K562 (cell line): Measurements from ENCODE around the gene GAB2. TPM values are rescaled to one million over a fixed set of nuclear protein-coding genes. Genes with fewer than 3 reads are reported as not detected.

Experiments
- BHLHE40 ChIP-seq: IDR thresholded peaks from 2 replicates; pipeline ENCODE4 v1.6.1; 2011; ENCODE audit warnings: low read length, improper control_type of control experiment
- ERF ChIP-seq: fragments of 450-650 bp; formaldehyde crosslinking; IDR thresholded peaks from 2 replicates; pipeline ENCODE4 v1.4.0; 2020; ENCODE audit warnings: mild to moderate bottlenecking, mixed read lengths
- ETV1 ChIP-seq: fragments of 450-650 bp; conservative IDR thresholded peaks from 2 replicates; pipeline ENCODE4 v1.6.1; 2016; ENCODE audit warnings: missing genetic modification characterization, control low read depth, low read depth, missing compliant biosample characterization
- HLTF ChIP-seq: fragments of 450-650 bp; IDR thresholded peaks from 2 replicates; pipeline ENCODE4 v1.6.1; 2016
- HOXB6 ChIP-seq: fragments of 250-450 bp; sonication (Bioruptor Pico); IDR thresholded peaks from 2 replicates; pipeline ENCODE4 v1.5.1; 2022; ENCODE audit warnings: mild to moderate bottlenecking, borderline replicate concordance
- KAT2B ChIP-seq: IDR thresholded peaks from one replicate; pipeline ENCODE4 v1.6.1; 2012; ENCODE audit warnings: low read depth, mild to moderate bottlenecking, control low read depth, inconsistent platforms, low read length, moderate library complexity
- KLF13 ChIP-seq: fragments of 450-650 bp; IDR thresholded peaks from 2 replicates; pipeline ENCODE4 v1.6.1; 2016; ENCODE audit warnings: missing genetic modification characterization, low read depth, mild to moderate bottlenecking, missing compliant biosample characterization, moderate library complexity, borderline replicate concordance
- MYC ChIP-seq, 2 experiments: fragments of 250-450 bp in 1 of 2; sonication (Bioruptor Pico) in 1 of 2; IDR thresholded peaks; 2 replicates each; pipeline versions ENCODE4 v1.5.1 to v1.6.1; 2012 to 2021; ENCODE audit warnings: low read depth in 2 of 2, borderline replicate concordance in 1 of 2, improper control_type of control experiment in 1 of 2, low read length in 1 of 2, mild to moderate bottlenecking in 1 of 2, moderate library complexity in 1 of 2
- NCOA4 ChIP-seq: fragments of 450-650 bp; IDR thresholded peaks from 2 replicates; pipeline ENCODE4 v1.6.1; 2018; ENCODE audit warnings: mild to moderate bottlenecking; ENCODE audit not compliant: partially characterized antibody
- NFRKB ChIP-seq: fragments of 450-650 bp; IDR thresholded peaks from 2 replicates; pipeline ENCODE4 v1.6.1; 2016; ENCODE audit warnings: low read depth
- RAD51 ChIP-seq: fragments of 450-650 bp; IDR thresholded peaks from 2 replicates; pipeline ENCODE4 v1.7.1; 2016; ENCODE audit warnings: low read depth, mild to moderate bottlenecking, borderline replicate concordance
- SAP30 ChIP-seq: fragments of 200-600 bp; sonication (generic); IDR thresholded peaks from 2 replicates; pipeline ENCODE4 v1.6.1; 2012; ENCODE audit warnings: borderline replicate concordance, low read depth, mild to moderate bottlenecking, moderate library complexity, low read length, control low read depth, inconsistent platforms; ENCODE audit not compliant: insufficient read depth, poor library complexity, severe bottlenecking
- SREBF2 ChIP-seq: sonication (generic); formaldehyde crosslinking; IDR thresholded peaks from 2 replicates; pipeline ENCODE4 v1.4.0; 2020; ENCODE audit warnings: mild to moderate bottlenecking, missing genetic modification reagents
- ZNF311 ChIP-seq: fragments of 250-450 bp; sonication (Bioruptor Pico); IDR thresholded peaks from 2 replicates; pipeline ENCODE4 v1.4.0; 2020; ENCODE audit warnings: mild to moderate bottlenecking, moderate library complexity
- ZNF347 ChIP-seq: fragments of 450-650 bp; formaldehyde crosslinking; IDR thresholded peaks from 2 replicates; pipeline ENCODE4 v1.4.0; 2020; ENCODE audit warnings: low read depth, mild to moderate bottlenecking, moderate library complexity
- polyA plus RNA-seq, 8 experiments: library from polyadenylated mRNA; depleted of rRNA in 4 of 8; stranded (reverse) in 5 of 8; unstranded in 3 of 8; fragments of >200 nt; fragmentation: Nextera tagmentation in 2 of 8; fragmentation: Illumina TruSeq in 1 of 8; extraction: Ambion mirVana in 2 of 8; extraction: Trizol in 1 of 8; gene quantifications; 2 replicates each; pipeline versions ENCODE4 v1.2.1 to v1.2.3, GENCODE V29; 2011 to 2014; ENCODE audit warnings: inconsistent platforms in 1 of 8, missing spikeins in 1 of 8
- total RNA-seq, 7 experiments: library from RNA; depleted of rRNA in 6 of 7; stranded (reverse); fragments of >200 nt in 6 of 7; fragmentation: Illumina TruSeq in 2 of 7; extraction: Trizol in 2 of 7; gene quantifications; 2 replicates each; pipeline versions ENCODE4 v1.2.1 to v1.2.3, GENCODE V29; 2011 to 2021; ENCODE audit warnings: low replicate concordance in 1 of 7
- TF ChIP-seq, protein P1 (sequence below): sonication (generic); formaldehyde crosslinking; IDR thresholded peaks from 2 replicates; pipeline ENCODE4 v1.8.0; 2022; ENCODE audit warnings: mild to moderate bottlenecking, missing genetic modification reagents
- TF ChIP-seq, protein P2 (sequence below): sonication (generic); formaldehyde crosslinking; IDR thresholded peaks from 2 replicates; pipeline ENCODE4 v1.8.1; 2023; ENCODE audit warnings: mild to moderate bottlenecking, missing genetic modification reagents
- TF ChIP-seq, protein P3 (sequence below): sonication (generic); formaldehyde crosslinking; IDR thresholded peaks from 2 replicates; pipeline ENCODE4 v1.8.0; 2022; ENCODE audit warnings: missing genetic modification reagents, mild to moderate bottlenecking, borderline replicate concordance
- TF ChIP-seq, protein P4 (sequence below): fragments of 450-650 bp; conservative IDR thresholded peaks from 2 replicates; pipeline ENCODE4 v1.6.1; 2016; ENCODE audit warnings: missing genetic modification characterization, low read depth, mild to moderate bottlenecking, control low read depth, missing compliant biosample characterization

Gene GAB2
- total and polyA plus RNA-seq, 9 of the 15 experiments (the other 6 are each of a cell fraction or from before 2014, with no cell fraction given), result 2.3 to 35.2 (median 16.1) TPM

DNA sequence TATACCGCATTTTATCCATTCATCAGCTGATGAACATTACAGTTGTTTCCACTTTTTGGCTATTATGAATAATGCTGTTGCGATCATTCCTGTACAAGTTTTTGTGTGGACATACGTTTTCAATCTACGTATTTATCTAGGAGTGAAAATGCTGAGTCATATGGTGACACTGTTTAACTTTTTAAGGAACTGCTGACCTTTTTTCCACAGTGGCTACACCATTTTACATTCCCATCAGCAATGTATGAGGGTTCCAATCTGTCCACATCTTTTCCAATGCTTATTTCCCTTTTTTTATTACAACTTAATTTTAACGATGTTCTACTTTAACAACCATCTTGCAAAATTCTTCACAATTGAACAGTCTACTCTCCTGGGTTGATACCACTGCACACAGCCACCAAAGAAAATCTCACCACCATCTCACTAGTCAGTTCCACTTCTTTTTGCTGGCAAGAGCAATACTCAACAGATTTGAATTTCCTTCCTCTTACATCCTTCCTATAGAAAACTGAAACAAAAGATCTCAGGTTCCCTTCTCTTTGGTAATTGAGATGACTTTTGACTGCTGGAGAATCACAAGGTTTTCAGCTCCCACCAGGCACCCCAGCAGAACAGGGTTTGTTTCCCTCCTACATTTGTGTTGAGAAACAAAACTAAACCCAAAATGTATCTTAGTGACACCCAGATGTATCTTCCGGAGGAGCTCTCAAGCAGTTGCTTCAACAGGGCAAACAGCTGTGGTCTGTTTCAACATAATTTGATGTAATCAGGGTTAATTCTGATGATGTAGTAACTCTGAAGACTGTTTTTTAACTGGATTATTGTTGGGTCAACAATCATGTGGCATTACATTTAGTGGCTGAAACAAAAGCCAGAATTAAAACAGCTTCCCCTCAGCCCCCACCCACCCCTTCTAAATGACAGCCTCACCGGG, 7.0 kb upstream of the GAB2 start (continued):
- TF ChIP-seq ZNF311 (CRISPR knock-in tag), result no peak
- peak; percentile 9; the same call in 1 of the 2 replicates for TF ChIP-seq ETV1 (tag)
- no peak for TF ChIP-seq HOXB6 (CRISPR knock-in tag)
- TF ChIP-seq, protein P1, sequence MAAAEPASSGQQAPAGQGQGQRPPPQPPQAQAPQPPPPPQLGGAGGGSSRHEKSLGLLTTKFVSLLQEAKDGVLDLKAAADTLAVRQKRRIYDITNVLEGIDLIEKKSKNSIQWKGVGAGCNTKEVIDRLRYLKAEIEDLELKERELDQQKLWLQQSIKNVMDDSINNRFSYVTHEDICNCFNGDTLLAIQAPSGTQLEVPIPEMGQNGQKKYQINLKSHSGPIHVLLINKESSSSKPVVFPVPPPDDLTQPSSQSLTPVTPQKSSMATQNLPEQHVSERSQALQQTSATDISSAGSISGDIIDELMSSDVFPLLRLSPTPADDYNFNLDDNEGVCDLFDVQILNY, result no peak
- no peak for TF ChIP-seq KLF13 (tag)
- no peak for TF ChIP-seq NCOA4
- TF ChIP-seq, protein P2, sequence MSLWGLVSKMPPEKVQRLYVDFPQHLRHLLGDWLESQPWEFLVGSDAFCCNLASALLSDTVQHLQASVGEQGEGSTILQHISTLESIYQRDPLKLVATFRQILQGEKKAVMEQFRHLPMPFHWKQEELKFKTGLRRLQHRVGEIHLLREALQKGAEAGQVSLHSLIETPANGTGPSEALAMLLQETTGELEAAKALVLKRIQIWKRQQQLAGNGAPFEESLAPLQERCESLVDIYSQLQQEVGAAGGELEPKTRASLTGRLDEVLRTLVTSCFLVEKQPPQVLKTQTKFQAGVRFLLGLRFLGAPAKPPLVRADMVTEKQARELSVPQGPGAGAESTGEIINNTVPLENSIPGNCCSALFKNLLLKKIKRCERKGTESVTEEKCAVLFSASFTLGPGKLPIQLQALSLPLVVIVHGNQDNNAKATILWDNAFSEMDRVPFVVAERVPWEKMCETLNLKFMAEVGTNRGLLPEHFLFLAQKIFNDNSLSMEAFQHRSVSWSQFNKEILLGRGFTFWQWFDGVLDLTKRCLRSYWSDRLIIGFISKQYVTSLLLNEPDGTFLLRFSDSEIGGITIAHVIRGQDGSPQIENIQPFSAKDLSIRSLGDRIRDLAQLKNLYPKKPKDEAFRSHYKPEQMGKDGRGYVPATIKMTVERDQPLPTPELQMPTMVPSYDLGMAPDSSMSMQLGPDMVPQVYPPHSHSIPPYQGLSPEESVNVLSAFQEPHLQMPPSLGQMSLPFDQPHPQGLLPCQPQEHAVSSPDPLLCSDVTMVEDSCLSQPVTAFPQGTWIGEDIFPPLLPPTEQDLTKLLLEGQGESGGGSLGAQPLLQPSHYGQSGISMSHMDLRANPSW (CRISPR knock-in tag), result no peak
- no peak for TF ChIP-seq ERF (CRISPR knock-in tag)
- TF ChIP-seq ZNF347 (CRISPR knock-in tag), result no peak
- TF ChIP-seq, protein P3, sequence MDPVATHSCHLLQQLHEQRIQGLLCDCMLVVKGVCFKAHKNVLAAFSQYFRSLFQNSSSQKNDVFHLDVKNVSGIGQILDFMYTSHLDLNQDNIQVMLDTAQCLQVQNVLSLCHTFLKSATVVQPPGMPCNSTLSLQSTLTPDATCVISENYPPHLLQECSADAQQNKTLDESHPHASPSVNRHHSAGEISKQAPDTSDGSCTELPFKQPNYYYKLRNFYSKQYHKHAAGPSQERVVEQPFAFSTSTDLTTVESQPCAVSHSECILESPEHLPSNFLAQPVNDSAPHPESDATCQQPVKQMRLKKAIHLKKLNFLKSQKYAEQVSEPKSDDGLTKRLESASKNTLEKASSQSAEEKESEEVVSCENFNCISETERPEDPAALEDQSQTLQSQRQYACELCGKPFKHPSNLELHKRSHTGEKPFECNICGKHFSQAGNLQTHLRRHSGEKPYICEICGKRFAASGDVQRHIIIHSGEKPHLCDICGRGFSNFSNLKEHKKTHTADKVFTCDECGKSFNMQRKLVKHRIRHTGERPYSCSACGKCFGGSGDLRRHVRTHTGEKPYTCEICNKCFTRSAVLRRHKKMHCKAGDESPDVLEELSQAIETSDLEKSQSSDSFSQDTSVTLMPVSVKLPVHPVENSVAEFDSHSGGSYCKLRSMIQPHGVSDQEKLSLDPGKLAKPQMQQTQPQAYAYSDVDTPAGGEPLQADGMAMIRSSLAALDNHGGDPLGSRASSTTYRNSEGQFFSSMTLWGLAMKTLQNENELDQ (CRISPR knock-in tag), result no peak
- TF ChIP-seq BHLHE40, result no peak
- TF ChIP-seq SREBF2, result no peak
- TF ChIP-seq SAP30, result no peak
- TF ChIP-seq, protein P4, sequence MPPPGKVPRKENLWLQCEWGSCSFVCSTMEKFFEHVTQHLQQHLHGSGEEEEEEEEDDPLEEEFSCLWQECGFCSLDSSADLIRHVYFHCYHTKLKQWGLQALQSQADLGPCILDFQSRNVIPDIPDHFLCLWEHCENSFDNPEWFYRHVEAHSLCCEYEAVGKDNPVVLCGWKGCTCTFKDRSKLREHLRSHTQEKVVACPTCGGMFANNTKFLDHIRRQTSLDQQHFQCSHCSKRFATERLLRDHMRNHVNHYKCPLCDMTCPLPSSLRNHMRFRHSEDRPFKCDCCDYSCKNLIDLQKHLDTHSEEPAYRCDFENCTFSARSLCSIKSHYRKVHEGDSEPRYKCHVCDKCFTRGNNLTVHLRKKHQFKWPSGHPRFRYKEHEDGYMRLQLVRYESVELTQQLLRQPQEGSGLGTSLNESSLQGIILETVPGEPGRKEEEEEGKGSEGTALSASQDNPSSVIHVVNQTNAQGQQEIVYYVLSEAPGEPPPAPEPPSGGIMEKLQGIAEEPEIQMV (tag), result peak; percentile 41; the same call in 1 of the 2 replicates
- no peak for TF ChIP-seq MYC (IDR thresholded peaks at IDR 0.05; ENCODE audit: low read depth, low read length)
- no peak for TF ChIP-seq MYC (CRISPR knock-in tag; IDR thresholded peaks at IDR 0.05; ENCODE audit: borderline replicate concordance, low read depth)
- TF ChIP-seq HLTF, result no peak
- TF ChIP-seq RAD51, result no peak
- TF ChIP-seq NFRKB, result 0 out of 2 replicates have a peak, but pooled peaks have one; percentile 8
- no peak for TF ChIP-seq KAT2B
